HepG2 (cell line): Measurements from ENCODE around the gene PLEKHG5. TPM values are rescaled to one million over a fixed set of nuclear protein-coding genes. Genes with fewer than 3 reads are reported as not detected.

Source experiments
- DPF2 ChIP-seq: sonication (generic); formaldehyde crosslinking; IDR thresholded peaks from 2 replicates; pipeline ENCODE4 v1.4.0; 2020; ENCODE audit warnings: mild to moderate bottlenecking, low read depth, missing genetic modification reagents, borderline replicate concordance
- FOXA3 ChIP-seq: IDR thresholded peaks from 2 replicates; pipeline ENCODE4 v1.6.1; 2016; ENCODE audit warnings: missing genetic modification reagents, missing compliant biosample characterization
- FOXO1 ChIP-seq: sonication (generic); formaldehyde crosslinking; IDR thresholded peaks from 2 replicates; pipeline ENCODE4 v1.4.0; 2020; ENCODE audit warnings: missing genetic modification reagents
- GABPA ChIP-seq, 2 experiments: IDR thresholded peaks; 2 replicates each; pipeline ENCODE4 v1.6.1; 2011 to 2016; ENCODE audit warnings: low read depth in 2 of 2, low read length in 1 of 2, missing biosample characterization in 1 of 2, missing genetic modification characterization in 1 of 2
- MEIS1 ChIP-seq: sonication (generic); formaldehyde crosslinking; IDR thresholded peaks from 2 replicates; pipeline ENCODE4 v1.9.0; 2021; ENCODE audit warnings: mild to moderate bottlenecking, missing genetic modification reagents, moderate library complexity, borderline replicate concordance
- NFATC3 ChIP-seq: sonication (generic); formaldehyde crosslinking; IDR thresholded peaks from 2 replicates; pipeline ENCODE4 v1.5.1; 2020; ENCODE audit warnings: mild to moderate bottlenecking, missing genetic modification reagents
- PAWR ChIP-seq: sonication (generic); formaldehyde crosslinking; IDR thresholded peaks from 2 replicates; pipeline ENCODE4 v1.4.0; 2020; ENCODE audit warnings: missing genetic modification reagents, mild to moderate bottlenecking, borderline replicate concordance
- RAD21 ChIP-seq: fragments of 450-650 bp; formaldehyde crosslinking; IDR thresholded peaks from 2 replicates; pipeline ENCODE4 v1.5.0; 2020; ENCODE audit warnings: mild to moderate bottlenecking
- RARA ChIP-seq: IDR thresholded peaks from 2 replicates; pipeline ENCODE4 v1.6.1; 2016; ENCODE audit warnings: missing genetic modification reagents, missing compliant biosample characterization
- REST ChIP-seq, 2 experiments: IDR thresholded peaks; 2 replicates each; pipeline ENCODE4 v1.6.1; 2011 to 2012; ENCODE audit warnings: low read length in 2 of 2, borderline replicate concordance in 1 of 2, low read depth in 1 of 2, mild to moderate bottlenecking in 1 of 2, moderate library complexity in 1 of 2
- SP1 ChIP-seq, 2 experiments: fragments of 450-650 bp in 1 of 2; sonication (generic) in 1 of 2; formaldehyde crosslinking in 1 of 2; IDR thresholded peaks; 2 replicates each; pipeline versions ENCODE4 v1.4.0 to v1.6.1; 2016 to 2020; ENCODE audit warnings: missing genetic modification reagents in 1 of 2
- STAG1 ChIP-seq: sonication (generic); formaldehyde crosslinking; IDR thresholded peaks from 2 replicates; pipeline ENCODE4 v1.4.0; 2020; ENCODE audit warnings: missing genetic modification reagents
- ZMYM4 ChIP-seq: sonication (generic); formaldehyde crosslinking; IDR thresholded peaks from 2 replicates; pipeline ENCODE4 v1.8.1; 2023; ENCODE audit warnings: mild to moderate bottlenecking, missing genetic modification reagents
- ZNF580 ChIP-seq: IDR thresholded peaks from 2 replicates; pipeline ENCODE4 v1.6.1; 2016; ENCODE audit warnings: low read depth, borderline replicate concordance
- ZSCAN25 ChIP-seq: sonication (generic); formaldehyde crosslinking; IDR thresholded peaks from 2 replicates; pipeline ENCODE4 v1.8.0; 2022; ENCODE audit warnings: mild to moderate bottlenecking, missing genetic modification reagents
- polyA plus RNA-seq, 8 experiments: library from polyadenylated mRNA; depleted of rRNA in 3 of 8; stranded (reverse) in 7 of 8; unstranded in 1 of 8; fragments of >200 nt; fragmentation: Illumina TruSeq in 4 of 8; extraction: Trizol in 4 of 8; gene quantifications; 2 replicates each; pipeline versions ENCODE4 v1.2.1 to v1.2.3, GENCODE V29; 2011 to 2016; ENCODE audit warnings: low read depth in 4 of 8, missing spikeins in 1 of 8, mixed read lengths in 1 of 8; ENCODE audit not compliant: insufficient read depth in 1 of 8
- total RNA-seq, 5 experiments: library from RNA; depleted of rRNA; stranded (reverse); fragments of >200 nt; fragmentation: Illumina TruSeq; extraction: Trizol; gene quantifications; 2 replicates each; pipeline ENCODE4 v1.2.3, GENCODE V29; 2016; ENCODE audit warnings: low read depth in 1 of 5
- TF ChIP-seq, protein P1 (sequence below): sonication (generic); formaldehyde crosslinking; IDR thresholded peaks from 2 replicates; pipeline ENCODE4 v1.4.0; 2020; ENCODE audit warnings: mild to moderate bottlenecking, missing genetic modification reagents, borderline replicate concordance
- TF ChIP-seq, protein P2 (sequence below): sonication (generic); formaldehyde crosslinking; IDR thresholded peaks from 2 replicates; pipeline ENCODE4 v1.4.0; 2020; ENCODE audit warnings: missing genetic modification reagents, low read depth, mild to moderate bottlenecking, borderline replicate concordance

PLEKHG5 gene
- total and polyA plus RNA-seq, 2 of the 13 experiments (the other 11 are each of a cell fraction or from before 2014, with no cell fraction given) = 1.9 to 3.5 TPM

DNA sequence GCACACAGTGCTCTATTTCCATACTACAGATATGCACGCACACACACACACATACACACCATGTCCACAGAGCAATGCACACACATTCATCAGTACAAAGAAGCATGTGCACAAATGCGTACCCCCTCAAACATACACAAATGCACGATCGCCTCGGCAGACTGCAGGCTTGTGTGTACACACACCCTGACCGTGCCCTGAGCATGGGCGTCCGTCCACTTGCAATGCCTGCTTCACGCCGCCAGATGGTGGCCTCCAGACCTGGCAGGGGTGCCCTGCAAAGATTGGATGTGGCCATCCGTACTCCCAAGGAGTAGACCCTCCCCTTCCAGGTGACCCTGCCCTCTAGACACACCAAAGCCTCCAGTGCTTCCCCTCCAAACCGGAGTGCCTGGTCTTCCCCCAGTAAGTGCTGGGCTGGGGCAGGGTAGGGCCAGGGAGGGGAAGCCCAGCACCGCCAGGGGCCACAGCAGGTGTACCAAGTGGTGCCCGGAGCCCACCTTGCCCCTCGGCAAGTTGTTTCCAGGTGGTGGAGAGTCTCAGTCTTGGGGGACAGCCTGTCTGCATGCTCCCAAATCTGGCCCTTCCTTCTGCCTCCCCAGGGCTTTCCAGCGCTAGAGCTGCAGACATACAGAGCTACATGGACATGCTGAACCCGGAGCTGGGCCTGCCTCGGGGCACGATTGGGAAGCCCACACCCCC is 46.3 kb downstream of the PLEKHG5 start (continued):
- TF ChIP-seq, protein P1, sequence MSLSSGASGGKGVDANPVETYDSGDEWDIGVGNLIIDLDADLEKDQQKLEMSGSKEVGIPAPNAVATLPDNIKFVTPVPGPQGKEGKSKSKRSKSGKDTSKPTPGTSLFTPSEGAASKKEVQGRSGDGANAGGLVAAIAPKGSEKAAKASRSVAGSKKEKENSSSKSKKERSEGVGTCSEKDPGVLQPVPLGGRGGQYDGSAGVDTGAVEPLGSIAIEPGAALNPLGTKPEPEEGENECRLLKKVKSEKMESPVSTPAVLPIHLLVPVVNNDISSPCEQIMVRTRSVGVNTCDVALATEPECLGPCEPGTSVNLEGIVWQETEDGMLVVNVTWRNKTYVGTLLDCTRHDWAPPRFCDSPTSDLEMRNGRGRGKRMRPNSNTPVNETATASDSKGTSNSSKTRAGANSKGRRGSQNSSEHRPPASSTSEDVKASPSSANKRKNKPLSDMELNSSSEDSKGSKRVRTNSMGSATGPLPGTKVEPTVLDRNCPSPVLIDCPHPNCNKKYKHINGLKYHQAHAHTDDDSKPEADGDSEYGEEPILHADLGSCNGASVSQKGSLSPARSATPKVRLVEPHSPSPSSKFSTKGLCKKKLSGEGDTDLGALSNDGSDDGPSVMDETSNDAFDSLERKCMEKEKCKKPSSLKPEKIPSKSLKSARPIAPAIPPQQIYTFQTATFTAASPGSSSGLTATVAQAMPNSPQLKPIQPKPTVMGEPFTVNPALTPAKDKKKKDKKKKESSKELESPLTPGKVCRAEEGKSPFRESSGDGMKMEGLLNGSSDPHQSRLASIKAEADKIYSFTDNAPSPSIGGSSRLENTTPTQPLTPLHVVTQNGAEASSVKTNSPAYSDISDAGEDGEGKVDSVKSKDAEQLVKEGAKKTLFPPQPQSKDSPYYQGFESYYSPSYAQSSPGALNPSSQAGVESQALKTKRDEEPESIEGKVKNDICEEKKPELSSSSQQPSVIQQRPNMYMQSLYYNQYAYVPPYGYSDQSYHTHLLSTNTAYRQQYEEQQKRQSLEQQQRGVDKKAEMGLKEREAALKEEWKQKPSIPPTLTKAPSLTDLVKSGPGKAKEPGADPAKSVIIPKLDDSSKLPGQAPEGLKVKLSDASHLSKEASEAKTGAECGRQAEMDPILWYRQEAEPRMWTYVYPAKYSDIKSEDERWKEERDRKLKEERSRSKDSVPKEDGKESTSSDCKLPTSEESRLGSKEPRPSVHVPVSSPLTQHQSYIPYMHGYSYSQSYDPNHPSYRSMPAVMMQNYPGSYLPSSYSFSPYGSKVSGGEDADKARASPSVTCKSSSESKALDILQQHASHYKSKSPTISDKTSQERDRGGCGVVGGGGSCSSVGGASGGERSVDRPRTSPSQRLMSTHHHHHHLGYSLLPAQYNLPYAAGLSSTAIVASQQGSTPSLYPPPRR = peak; percentile 43; the same call in 1 of the 2 replicates
- no peak for TF ChIP-seq REST (IDR thresholded peaks at IDR 0.05; ENCODE audit: borderline replicate concordance in 1 of 2, low read depth in 1 of 2, low read length in 2 of 2)
- 0 out of 2 replicates have a peak, but pooled peaks have one; percentile 49 for TF ChIP-seq ZNF580
- peak; percentile 70 for TF ChIP-seq FOXA3 (CRISPR knock-in tag)
- TF ChIP-seq NFATC3 (CRISPR knock-in tag) = 0 out of 2 replicates have a peak, but pooled peaks have one; percentile 32
- no peak for TF ChIP-seq PAWR (CRISPR knock-in tag)
- TF ChIP-seq STAG1 = peak; percentile 69
- TF ChIP-seq FOXO1 (CRISPR knock-in tag) = peak; percentile 22; the same call in 1 of the 2 replicates
- TF ChIP-seq SP1 (IDR thresholded peaks at IDR 0.05) = no peak
- 0 out of 2 replicates have a peak, but pooled peaks have one; percentile 32 for TF ChIP-seq SP1 (CRISPR knock-in tag; IDR thresholded peaks at IDR 0.05)
- TF ChIP-seq RAD21 = peak; percentile 62
- TF ChIP-seq RARA = peak; percentile 67
- TF ChIP-seq DPF2 = no peak
- no peak for TF ChIP-seq MEIS1 (CRISPR knock-in tag)
- TF ChIP-seq, protein P2, sequence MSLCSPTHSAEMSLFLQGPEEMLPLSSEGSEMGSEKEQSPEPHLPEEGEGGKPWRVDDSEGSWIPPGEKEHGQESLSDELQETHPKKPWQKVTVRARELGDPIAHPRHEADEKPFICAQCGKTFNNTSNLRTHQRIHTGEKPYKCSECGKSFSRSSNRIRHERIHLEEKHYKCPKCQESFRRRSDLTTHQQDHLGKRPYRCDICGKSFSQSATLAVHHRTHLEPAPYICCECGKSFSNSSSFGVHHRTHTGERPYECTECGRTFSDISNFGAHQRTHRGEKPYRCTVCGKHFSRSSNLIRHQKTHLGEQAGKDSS (CRISPR knock-in tag) = peak; percentile 50; the same call in 1 of the 2 replicates
- no peak for TF ChIP-seq ZMYM4 (CRISPR knock-in tag)
- no peak for TF ChIP-seq GABPA (IDR thresholded peaks at IDR 0.05; ENCODE audit: low read depth, low read length)
- no peak for TF ChIP-seq GABPA (CRISPR knock-in tag; IDR thresholded peaks at IDR 0.05; ENCODE audit: low read depth)
- peak; percentile 91 for TF ChIP-seq ZSCAN25 (CRISPR knock-in tag)
